AG04449 (cell line): ENCODE data around the gene TMEM167A.

ENCODE experiments used
- CTCF ChIA-PET: fragments of 350-600 bp; formaldehyde crosslinking; extraction: SDS; loops from one replicate; lab custom pipeline; 2021; ENCODE audit warnings: antibody characterized with exemption; lab: Yijun Ruan, JAX
- POLR2A ChIA-PET: fragments of 400-600, 350-600 bp; formaldehyde crosslinking; extraction: SDS; loops from one replicate; lab custom pipeline; 2020; ENCODE audit warnings: antibody characterized with exemption, inconsistent platforms; lab: Yijun Ruan, JAX
- DNase-seq: peaks from one replicate; pipeline ENCODE4 v3.0.0-alpha.2; 2010; ENCODE audit warnings: low read depth, low spot score
- H3K4me3 ChIP-seq: 2 replicates; pipeline ENCODE4 v1.5.1; 2011; ENCODE audit warnings: low read depth, mild to moderate bottlenecking, control low read depth, low read length
- TF ChIP-seq, protein P1 (sequence below): IDR thresholded peaks from one replicate; pipeline ENCODE4 v1.5.1; 2011; ENCODE audit warnings: mild to moderate bottlenecking, moderate library complexity, low read length, control low read depth, inconsistent platforms; ENCODE audit not compliant: insufficient read depth; ENCODE audit errors: missing control alignments

TMEM167A gene

DNA sequence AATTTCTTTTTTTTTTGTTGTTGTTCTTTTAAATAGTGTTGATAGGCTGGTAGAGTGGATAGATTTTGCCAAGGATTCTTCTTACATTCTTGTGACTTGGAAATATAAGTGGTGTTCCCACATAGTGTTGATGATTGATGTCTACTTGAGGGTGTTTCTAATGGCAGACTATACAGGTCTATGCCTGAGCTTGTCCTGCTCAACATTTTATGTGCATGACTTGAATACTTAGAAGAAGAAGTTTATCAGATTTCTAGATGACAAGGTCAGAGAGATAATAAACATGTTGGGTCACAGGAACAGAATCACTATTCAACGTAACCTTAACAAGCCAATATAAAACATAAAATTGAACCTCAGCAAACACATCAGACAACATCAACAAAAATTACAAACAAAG lies 24.3 kb upstream of the TMEM167A start:
- POLR2A ChIA-PET = no interaction called here
- TF ChIP-seq, protein P1, sequence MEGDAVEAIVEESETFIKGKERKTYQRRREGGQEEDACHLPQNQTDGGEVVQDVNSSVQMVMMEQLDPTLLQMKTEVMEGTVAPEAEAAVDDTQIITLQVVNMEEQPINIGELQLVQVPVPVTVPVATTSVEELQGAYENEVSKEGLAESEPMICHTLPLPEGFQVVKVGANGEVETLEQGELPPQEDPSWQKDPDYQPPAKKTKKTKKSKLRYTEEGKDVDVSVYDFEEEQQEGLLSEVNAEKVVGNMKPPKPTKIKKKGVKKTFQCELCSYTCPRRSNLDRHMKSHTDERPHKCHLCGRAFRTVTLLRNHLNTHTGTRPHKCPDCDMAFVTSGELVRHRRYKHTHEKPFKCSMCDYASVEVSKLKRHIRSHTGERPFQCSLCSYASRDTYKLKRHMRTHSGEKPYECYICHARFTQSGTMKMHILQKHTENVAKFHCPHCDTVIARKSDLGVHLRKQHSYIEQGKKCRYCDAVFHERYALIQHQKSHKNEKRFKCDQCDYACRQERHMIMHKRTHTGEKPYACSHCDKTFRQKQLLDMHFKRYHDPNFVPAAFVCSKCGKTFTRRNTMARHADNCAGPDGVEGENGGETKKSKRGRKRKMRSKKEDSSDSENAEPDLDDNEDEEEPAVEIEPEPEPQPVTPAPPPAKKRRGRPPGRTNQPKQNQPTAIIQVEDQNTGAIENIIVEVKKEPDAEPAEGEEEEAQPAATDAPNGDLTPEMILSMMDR = no peak

DNA sequence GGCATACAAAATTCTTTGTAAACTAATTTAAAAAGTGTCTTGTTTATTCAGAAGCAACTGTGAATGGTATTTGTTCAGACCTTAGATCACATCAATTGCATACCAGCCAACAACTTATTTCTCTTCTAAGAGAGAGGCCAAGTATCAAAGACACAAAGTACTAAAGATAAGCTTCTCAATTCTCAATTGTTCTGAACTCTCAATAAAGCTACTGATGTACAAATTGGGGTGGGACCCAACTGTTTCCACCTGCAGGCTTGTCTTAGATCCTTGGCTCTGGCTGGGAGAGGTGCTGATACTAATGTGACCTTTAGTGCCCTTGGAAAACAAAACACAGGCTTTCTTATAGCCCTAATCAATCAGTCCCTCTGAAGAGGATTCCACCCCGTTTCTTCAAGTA lies 22.3 kb upstream of the TMEM167A start:
- ChIA-PET CTCF (no interaction called here), POLR2A (no interaction called here)

More for the DNA sequence above, 24.3 kb upstream of the TMEM167A start:
- CTCF ChIA-PET = interaction anchor here (1.3 kb wide), 1 partner anchor 12 kb away, joined by 4 read pairs; no protein-coding TSS in a partner anchor
- no peak overlapping the region for H3K4me3 ChIP-seq
- DNase-seq = no peak

DNA sequence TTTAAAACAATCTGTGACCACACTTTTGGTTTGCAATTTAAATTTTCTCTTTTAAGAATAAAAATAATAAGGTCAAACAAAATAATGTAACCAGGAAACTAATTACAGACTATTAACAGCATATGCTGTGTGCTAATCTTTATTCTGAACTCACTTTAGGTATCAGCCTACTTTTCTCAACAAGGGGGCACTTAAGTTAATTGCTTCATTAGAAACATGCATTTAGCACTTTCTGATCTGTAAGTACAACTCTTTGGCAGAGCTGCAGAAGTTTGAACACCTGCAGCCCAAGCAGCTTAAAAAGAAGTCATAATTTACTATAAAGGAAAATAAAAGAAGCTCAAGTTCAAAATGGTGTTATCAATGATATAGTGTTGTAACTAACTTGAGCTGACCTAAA lies 21.8 kb upstream of the TMEM167A start:
- TF ChIP-seq, protein P1 = no peak
- no peak overlapping the region for H3K4me3 ChIP-seq
- ChIA-PET CTCF (no interaction called here), POLR2A (no interaction called here)
- no peak for DNase-seq

More for the DNA sequence above, 22.3 kb upstream of the TMEM167A start:
- TF ChIP-seq, protein P1 = no peak
- H3K4me3 ChIP-seq = no peak overlapping the region
- DNase-seq = no peak

DNA sequence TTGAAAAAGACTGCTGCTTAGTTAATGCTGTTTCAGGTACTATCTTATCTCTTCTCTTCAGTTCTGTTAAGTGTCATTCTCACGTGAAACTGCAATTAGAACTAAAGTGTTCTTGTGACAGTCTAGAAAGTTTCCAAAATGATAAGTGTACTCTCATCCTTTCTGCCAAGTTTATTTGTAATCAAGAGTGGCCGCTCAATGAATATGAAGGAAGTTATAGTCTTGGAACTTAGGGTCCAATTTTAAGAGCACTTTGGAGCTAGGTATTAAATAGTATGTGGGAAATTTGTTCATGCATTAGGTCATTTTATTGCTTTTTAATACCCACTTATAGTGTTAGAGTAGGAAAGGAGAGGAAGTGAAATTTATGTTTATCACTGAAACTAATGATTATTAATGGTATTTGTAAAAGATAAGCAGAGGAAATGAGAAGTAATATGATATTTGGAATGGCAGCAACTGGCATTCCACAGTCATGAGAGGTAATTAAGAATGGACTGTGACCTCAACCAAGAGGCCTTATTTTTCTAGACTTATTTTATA lies 20.6 kb upstream of the TMEM167A start:
- ChIA-PET POLR2A (no interaction called here), CTCF (no interaction called here)
- TF ChIP-seq, protein P1 = no peak
- H3K4me3 ChIP-seq = no peak overlapping the region
- DNase-seq = no peak

DNA sequence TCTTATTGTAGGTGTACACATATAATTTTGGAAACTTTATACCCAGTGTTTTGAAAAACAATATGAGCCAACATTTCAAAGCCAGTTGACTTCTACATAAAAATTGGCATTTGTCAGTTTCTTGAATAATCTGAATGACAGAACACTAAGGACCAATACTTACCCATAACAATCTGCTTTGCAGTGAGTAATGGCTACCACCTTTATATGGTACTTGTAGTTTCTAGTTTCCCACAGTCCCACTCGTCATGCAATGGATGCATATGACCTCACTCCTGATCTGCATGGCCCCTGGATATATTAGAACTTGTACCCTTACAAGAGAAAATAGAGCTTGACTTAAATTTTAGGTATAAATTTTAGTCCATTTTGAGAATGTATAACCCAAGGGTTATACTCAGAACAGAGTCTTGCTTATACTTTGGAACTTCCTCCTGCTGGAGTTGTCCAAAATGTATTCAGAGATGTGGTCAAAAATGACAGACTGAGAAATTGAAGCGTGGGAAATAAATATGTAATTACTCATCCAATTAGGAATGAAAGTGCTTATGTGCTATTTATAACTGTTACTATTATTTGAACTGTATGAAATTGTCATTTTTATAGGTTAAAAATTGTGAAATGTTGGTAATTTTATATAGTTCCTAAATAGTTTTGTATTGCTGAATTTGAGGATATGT lies 19.6 kb upstream of the TMEM167A start:
- POLR2A ChIA-PET = no interaction called here
- no peak for DNase-seq
- CTCF ChIA-PET = no interaction called here
- TF ChIP-seq, protein P1 = no peak
- H3K4me3 ChIP-seq = no peak overlapping the region

DNA sequence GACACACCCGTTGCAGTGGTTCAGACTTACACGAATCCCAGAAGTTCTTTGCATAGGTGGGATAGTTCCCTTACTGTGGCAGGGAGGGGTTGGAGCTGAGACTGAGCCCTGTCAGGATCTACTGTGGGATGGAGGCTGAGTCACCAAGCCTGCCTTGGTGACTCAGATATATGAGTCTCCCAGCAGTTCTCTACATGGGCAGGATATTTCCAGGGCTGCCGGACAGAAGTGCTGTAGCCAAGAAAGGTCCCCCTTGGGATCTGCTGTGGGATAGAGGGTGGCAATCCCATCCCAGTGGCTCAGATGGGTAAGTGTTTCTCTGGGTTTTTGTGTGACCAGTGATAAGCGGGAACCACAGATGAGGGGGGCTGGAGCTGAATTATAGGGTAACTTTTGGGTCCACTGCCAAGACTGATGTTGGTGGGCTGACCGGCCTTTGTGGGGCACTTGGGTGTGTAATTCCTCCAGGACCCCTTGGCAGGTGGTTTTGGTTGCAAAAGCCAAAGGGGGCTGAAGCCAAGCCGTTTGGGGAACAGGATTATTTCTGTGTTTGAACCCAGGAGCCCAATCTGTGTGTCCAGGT lies 18.9 kb upstream of the TMEM167A start:
- POLR2A ChIA-PET = interaction anchor here (0.8 kb wide), 1 partner anchor 19 kb away, joined by 3 read pairs; the partner anchor contains the start of gene XRCC4
- CTCF ChIA-PET = interaction anchor here (0.8 to 2.0 kb wide), 3 partner anchors 10 to 469 kb away, joined by 3 to 6 read pairs (median 3); no protein-coding TSS in a partner anchor
- TF ChIP-seq, protein P1 = no peak
- no peak for DNase-seq
- H3K4me3 ChIP-seq = no peak overlapping the region
